NCI-H1105 (cell line): Measurements from ENCODE around the gene STK24.

Experiments used
- DNase-seq: peaks from one replicate; lab custom pipeline; 2025; lab: John Stamatoyannopoulos, UW

STK24 gene

GRCh38 chr13:98450539-98451111 is 126.3 kb downstream of the STK24 start:
- no peak for DNase-seq

GRCh38 chr13:98450026-98450425 is 126.9 kb downstream of the STK24 start:
- no peak for DNase-seq

DNA sequence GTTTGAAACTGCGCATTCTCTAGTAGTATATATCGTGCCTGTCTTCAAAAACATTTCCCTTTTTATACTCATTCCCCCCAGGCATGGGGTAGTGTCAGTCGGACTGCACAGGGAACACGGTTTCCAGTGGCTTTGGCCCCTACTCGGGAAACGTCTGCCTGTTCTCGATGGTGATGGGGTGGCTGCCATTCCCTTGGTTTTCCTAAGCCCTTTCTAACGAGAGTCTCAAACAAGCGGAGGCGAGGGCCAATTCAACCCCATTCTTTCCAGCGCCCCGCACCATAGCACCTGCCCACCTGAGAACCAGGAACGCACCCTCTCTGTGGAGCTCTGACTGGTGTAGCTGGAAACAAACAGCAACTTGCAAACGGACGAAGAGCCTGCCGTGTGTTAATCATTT is 127.6 kb downstream of the STK24 start:
- no peak for DNase-seq

- no peak for DNase-seq
These were observed 128.3 kb downstream of the STK24 start for GRCh38 chr13:98448642-98448928.

- no peak for DNase-seq
These were observed 128.8 kb downstream of the STK24 start for GRCh38 chr13:98447881-98448641.

GRCh38 chr13:98447130-98447529 is 129.8 kb downstream of the STK24 start:
- no peak for DNase-seq

DNA sequence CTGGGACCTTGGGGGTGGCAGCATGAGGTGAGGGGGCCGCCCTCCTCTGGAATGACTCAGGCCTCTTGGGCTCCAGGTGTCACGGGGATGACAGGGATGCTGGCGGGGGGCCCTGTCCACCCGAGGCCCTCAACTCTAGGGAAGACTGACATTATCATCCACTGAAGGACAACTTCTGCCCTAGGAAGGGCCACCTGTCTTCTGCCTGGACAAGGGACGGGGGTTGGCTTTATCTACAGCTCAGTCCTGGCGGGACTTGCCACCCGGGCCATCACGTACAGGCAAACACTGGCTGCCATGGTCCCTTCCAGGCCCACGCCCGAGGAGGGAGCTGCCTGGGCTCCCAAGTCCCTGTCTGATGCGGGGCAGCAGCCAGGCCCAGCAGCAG is 130.7 kb downstream of the STK24 start:
- DNase-seq: no peak

DNA sequence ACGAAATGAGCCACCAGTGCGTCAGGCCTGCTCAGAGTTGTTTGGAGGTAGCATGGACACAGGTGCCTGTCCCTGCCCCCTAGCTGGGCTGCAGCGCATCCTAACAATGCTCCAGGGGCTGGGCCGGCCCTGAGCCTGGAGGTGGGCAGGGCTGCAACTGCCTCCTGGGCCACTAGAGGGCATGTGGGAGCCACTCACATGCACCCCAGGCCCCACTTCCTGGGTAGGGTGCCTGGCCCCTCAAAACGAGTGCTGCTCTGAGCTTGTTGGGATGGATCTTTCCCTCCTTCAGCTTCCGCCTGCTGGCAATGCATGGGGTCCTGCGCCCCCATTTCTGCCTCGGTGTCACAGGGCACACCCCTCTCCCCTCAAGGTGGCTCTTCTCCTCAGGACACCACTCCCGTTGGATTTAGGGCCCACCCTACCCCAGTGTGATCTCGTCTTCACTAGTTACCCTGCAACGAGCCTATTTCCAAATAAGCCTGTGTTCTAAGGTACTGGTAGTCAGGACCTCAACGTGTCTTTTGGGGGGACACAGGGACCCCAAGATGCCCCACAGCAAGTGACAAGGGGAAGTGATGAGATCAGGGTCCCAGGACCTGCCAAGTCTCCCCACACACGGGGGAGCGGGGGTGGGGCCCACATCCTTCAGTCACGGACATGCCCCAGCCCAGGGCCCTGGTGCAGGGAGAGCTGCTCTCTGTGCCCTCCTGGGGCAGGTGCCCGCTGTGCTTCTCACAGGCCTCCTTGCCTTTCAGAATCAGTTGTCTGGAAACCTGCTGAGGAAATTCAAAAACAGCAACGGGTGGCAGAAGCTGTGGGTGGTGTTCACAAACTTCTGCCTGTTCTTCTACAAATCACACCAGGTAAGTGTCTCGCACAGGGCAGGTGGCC is 131.3 kb downstream of the STK24 start:
- DNase-seq: no peak

DNA sequence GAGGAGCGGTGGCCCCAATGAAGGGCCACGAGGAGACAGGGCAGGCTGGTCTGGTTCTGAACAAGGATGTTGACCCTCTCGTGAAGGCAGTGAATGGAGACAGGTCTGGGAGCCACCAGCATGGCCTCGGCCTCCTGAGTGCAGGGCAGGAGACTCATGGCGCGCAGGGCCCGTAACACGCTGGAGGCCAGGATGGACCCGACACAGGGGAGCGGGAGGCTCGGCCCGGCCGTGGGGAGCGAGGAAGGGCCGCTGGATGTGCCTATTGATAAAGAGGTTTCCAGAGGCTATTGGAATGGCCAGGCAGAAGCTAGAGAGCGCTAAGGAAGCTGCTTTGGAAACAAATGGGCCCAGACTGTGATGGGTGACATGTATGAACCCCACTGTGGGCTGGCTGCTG is 132.5 kb downstream of the STK24 start:
- no peak for DNase-seq

DNA sequence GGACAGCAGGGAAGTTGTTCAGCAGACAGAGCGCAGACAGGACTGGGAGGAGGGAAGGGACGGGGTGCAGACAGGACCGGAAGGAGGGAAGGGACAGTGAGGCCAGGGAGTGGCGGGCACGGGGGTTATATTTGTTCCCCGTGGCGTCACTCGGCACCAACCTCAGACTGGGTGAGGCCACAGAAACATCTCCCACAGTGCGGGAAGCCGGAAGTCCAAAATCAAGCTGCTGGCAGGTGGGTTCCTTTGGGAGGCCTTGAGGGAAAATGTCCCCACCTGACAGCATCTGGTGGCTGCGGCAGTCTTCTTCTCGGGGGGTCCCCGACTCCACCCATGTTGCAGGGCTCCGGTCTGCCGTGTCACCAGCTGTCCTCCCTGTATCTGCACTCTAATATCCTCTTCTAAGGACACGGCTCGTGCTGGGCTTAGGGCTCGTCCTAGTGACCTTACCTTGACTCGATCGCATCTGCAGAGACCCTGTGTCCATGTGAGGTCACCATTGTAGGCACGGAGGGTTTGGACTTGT is 133.0 kb downstream of the STK24 start:
- DNase-seq: no peak

DNA sequence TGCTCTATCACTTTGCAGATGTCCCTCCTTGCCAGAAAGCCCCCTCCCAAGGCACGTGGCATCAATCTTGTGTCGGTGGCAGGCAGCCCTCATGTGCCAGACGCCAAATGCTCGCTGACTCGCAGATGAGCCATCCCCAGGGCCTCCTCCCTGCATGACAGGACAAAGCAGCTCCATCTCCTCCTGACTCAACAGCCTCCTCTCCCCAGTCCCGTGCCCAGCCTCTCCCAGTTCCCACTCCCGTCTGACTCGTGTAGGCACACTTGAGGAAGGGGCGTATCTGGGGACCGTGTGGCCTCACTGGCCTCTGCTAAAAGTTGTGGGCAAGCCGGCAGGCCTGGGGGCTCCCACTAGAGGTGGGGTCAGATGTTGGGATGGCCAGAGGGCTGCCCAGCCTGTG is 133.6 kb downstream of the STK24 start:
- DNase-seq: no peak

DNA sequence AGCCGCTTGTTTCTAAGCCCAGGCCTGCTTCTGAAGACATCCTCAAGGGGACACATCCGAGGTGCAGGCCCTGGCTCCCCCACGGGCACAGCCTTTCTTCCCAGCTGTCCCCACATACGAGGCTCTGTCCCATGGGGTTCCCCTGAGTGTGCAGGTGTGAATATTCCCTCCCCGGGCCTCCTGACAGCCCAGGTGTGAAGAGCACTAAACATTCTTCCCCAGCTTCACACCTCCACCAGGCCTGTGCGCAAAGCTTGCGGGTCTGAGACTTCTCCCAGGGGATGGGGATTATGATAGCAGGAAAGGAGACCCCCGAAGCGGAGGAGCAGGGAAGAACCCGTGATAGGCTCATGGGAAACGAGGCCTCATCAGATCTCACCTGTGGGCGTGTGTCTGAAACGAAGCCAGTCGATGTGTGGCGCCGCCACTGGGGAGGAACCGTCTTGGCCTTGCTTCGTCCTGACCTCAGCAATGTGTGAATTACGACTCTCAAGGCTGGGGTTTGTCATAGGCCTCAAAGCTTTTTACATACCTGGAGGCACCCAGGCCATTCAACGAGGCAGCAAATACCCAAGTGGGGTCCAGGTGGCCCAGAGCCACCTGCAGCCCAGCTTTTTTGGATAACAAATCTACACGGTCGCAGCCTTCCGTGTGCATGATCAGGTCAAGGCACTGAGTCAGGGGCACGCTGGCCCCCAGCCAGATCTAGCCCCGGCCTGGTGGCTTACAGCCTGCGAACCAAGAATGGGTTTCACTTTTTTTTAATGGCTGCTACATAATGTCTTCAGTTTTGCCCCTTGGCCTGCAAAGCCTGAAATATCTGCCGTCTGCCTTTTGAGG is 134.3 kb downstream of the STK24 start:
- DNase-seq: no peak

- DNase-seq: no peak
These were observed 135.7 kb downstream of the STK24 start for GRCh38 chr13:98441056-98441676.

DNA sequence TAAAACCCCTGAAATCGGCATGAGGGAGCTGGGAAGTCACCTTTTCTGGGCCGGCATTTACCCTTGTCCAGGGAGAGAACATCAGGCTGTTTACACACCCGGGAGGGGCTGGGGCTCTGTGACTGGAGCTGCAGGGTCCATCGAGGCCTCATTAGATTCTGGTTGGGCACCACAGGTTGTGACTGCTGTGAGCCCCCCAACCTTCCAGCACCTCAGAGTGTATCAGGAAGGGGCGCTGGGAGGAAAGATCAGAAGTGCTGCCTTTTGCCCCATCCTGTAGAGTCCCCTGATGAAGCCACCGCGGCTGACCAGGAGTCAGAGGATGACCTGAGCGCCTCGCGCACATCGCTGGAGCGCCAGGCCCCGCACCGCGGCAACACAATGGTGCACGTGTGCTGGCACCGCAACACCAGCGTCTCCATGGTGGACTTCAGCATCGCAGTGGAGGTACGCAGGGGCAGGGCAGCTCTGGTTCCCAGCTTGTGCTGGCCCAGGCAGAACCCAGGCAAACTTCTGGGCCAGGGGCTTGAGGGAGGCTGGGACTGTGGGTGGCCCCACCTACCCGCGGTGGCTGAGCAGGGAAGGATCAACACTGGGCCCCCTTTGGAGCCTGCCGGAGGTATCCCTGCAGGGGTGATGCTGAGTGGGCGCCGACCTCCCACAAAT is 136.4 kb downstream of the STK24 start:
- DNase-seq: no peak

DNA sequence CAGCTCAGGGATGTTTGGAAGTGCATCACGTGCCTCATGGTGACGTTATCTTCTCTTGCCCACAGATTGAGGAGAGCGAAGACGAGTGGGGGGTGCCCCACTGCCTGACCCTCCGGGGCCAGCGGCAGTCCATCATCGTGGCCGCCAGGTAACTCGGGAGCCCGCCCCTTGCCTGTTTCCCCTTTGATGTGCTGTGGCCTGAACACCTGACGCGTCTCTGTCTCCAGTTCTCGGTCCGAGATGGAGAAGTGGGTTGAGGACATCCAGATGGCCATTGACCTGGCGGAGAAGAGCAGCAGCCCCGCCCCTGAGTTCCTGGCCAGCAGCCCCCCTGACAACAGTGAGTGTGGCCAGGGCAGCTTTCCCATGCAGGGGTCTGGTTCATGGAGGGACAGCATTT is 137.0 kb downstream of the STK24 start:
- no peak for DNase-seq

DNA sequence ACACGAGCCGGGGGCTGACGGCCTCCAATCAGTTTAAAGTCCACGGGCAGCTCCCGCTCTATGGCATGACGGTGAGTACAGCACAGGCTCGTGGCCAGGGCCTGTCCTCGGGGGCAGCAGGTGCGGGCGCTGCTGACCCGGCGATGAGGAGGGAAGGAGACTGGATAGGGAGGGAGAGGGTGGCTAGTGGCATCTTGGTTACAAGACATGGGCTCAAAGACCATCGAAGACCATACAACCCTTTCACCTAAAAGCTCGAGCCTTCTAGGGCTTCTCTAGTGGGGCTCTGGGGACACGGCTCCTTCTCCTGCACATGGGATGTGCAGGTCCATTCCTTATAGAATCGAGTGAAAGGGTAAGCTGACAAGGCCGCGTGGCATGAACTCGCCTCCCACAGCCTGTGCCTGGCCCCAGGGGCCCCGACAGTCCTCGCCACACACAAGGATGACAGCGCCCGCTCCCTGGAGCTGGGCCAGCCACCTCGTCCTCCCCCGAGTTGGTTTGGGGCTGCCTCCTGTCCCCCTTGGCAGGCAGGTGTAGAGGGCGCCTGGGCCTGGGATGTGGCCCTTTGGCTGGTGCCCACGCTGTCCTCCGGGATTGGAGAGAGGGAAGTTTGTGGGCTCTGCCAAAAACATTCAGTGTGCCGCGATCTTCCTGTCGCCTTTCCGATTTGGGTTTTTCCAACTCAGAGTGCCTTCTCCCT is 137.6 kb downstream of the STK24 start:
- no peak for DNase-seq

DNA sequence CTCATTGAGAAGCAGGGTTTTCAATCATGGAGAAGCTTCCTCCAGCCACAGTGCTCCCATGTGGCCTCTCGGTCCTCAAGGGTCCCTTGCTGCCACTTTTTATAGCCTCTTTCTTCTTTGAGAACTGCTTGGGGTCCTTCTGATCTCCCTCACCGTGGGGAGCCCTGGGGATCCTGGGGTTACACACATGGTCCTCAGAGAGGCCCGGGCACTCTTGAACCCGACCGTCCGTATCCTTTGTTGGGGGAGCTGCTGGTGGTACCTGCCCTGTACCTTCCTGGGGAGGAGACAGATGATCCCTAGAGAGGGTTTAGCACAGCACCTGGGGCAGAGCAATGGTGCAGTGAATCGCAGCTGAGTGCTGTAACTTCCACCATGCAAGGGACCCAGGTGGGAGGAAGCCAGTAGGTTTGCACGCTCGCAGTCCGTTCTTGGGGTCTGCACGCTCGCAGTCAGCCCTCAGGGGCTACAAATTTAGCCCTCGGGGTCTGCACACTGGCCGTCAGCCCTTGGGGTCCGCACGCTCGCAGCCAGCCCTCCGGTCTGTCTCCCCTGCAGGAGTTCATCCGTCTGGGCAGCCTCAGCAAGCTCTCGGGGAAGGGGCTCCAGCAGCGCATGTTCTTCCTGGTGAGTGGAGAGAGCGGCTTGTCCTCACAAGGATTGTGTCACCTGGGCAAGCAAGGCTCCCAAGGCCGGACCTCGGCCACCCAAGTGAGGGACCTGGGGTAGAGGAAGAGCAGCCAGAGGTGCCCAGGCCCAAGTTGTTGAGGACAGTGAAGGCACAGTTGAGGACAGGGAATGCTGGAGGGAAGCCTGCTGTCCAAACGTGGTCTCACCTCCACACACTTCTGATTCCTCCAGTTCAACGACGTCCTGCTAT is 138.4 kb downstream of the STK24 start:
- DNase-seq: no peak

- DNase-seq: no peak
These were observed 140.5 kb downstream of the STK24 start for GRCh38 chr13:98436233-98436910.

DNA sequence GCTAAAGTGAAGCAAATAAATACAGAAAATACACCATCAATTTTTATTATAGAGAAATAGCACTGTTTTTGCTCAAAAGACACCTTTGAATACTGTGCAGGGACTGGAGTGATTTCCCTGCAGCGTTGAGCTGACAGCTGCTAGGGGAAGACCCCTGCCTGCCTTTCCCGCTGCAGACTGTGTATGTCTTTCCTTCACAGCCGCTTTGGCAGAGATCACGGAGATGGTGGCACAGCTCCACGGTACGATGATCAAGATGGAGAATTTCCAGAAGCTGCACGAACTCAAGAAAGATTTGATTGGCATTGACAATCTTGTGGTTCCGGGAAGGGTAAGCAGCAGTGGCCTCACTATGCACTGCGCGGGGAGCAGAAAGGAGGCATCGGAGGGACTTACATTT is 141.5 kb downstream of the STK24 start:
- no peak for DNase-seq
